GM19438 (cell line): ENCODE data around the gene CENPP.

Source experiments
- ATAC-seq: cut with Tn5 transposase; IDR thresholded peaks from one replicate; pipeline ENCODE4 v1.9.1; 2021; ENCODE audit warnings: low read depth; ENCODE audit not compliant: unreplicated experiment

CENPP gene

DNA sequence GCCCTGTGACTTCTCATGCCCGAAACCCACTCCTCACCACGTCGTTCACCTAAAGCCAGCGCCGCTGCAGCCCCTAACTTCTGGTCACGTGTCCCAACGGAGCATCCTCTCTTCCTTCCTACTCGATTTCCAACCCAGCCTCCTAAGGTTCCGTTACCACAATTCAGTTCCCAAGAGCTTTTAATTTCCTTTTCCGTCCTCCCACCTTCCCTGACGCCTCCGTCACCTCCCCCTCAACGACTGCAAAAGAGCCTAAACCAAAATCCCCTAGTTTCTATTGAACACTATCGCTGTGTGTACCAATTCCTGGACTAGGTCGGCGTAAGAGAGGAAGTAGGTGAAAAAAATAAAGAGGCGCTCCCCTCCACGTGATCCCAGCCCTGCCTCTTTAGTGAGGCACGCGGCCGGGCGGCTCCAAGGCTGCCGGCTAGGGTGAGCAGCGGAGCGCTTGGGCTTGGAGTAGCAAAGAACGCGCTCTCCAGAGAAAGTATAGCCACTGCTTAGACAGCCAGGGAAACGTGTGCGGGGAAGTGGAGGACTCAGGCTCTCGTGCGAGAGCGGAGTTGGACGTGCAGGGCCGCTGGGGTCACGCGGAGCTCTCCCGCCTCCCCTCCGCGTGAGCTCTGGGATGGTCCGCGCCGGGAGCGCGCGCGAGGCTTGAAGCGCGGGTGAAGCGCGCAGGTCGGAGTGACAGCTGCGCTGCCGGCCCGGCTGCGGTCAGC, at the start of gene CENPP, which contains the start of gene NOL8:
CENPP (plus strand) TSS at position 685 of the 722 bp plus-strand sequence.
NOL8 (minus strand) TSS at position 82 of the 722 bp plus-strand sequence. CDS start 1,189 bp downstream, outside the sequence.
- peak; percentile 92 for ATAC-seq

GRCh38 chr9:92276331-92277032, 49.3 kb upstream of the CENPP start:
- ATAC-seq, result no peak

DNA sequence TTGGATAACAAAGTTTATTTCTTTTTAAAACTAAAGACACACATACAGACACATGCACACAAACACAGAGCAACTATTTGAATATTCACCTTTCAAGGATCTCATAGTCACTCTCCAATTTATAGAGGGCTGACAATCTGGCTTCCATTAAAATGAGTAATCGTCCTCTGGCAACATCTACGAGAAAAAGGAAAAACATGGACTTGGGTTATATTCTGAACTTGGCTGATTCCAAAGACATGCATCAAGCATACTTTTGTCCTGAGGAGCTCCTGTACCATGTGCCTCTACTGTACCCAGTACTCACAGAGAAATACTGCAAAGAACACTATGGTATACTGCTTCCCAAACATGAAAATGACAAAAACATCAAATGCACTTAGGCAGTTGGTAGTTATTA, 47.6 kb upstream of the CENPP start:
- ATAC-seq, result no peak

- no peak for ATAC-seq
These were observed 46.5 kb upstream of the CENPP start for GRCh38 chr9:92279302-92279701.

DNA sequence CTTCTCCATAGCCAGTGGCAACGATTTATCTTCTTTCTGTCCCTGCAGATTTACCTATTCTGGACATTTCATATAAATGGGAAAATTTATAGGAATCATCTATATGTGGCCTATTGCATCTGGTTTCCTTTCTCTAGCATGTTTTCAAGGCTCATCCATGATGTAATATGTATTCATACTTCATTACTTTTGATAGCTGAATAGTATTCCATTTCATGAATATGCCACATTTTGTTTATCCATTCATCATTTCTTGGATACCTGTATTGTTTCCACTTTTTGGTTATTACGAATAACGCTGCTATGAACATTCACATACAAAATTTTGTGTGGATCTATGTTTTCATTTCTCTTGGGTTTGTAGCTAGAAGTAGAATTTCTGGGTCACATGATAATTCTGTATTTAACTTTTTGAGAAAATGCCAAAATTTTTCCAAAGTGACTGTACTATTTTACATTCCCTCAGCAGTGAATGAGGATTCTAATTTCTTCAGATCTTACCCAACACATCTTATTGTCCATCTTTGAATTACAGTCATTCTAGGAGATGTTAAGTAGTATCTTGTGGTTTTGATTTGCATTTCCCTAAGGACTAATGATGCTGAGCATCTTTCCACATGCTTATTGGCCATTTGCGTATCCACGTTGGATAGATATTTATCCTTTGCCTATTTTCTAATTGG, 35.9 kb upstream of the CENPP start:
- ATAC-seq, result no peak

DNA sequence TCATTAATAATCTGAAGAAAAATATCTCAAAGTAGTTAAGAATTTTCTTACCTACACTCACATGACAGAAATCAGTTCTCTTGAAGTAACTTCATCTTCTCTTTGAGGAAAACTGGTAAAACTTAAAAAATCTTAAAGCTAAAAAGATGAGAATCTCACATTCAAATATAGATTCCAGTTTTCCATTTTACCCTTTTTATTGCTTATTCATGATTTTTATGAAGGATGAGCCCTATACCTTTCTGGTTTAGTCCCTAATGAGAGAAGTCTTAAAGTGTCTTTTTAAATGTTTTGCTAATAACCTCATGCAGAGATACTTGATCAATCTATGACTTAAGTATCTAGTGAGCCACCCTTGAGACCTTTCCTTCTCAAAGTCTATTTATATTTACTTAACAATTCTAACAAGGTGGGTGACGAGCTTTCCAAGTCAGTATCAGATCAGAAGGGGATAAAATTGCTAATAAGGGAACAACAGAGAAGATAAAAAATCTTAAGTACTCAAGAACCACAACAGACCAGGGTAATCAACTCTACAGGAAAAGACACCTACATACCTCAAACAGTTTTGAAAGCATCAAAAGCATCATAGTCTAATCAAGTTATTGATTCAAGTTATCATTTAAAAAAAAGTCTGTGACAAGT, 34.8 kb upstream of the CENPP start:
- no peak for ATAC-seq

DNA sequence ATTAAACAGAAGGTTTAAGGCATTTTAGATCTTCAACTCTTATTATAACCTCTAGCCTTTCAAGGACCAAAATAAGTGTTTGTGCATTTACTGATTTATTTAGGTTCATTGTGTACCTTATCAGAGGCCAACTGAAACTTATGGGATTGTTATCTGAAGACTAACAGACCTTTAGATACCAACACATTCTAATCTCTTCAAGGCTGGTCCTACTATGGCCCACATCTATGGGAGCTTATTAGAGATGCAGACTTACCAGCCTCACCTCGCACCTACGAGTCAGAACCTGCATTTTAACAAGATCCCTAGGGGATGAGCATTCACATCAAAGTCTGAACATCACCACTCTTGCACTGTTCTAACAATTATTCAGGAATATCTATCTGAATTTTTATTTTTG, 34.2 kb upstream of the CENPP start:
- no peak for ATAC-seq

GRCh38 chr9:92292338-92293074, 33.2 kb upstream of the CENPP start:
- ATAC-seq, result no peak

DNA sequence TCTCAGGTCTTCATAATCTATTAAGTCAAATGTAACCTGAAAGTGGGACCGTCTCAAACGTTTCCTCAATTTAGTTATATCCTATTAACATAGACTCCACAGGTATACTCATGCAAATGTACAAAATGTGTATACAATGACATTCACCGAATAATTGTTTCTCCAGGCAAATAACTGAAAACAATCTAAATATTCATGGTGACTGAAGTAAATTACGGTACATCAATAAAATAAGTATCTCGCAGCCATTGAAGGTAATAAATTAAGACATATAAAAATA, 32.7 kb upstream of the CENPP start:
- no peak for ATAC-seq

- peak; percentile 86 for ATAC-seq
These were observed 32.1 kb upstream of the CENPP start, which contains the start of gene IARS1 for GRCh38 chr9:92293452-92294296. Gene IARS1 (minus strand): TSS chr9:92293697. CDS start chr9:92289419, 4,278 bp downstream.

GRCh38 chr9:92294297-92294676, 31.5 kb upstream of the CENPP start:
- no peak for ATAC-seq

DNA sequence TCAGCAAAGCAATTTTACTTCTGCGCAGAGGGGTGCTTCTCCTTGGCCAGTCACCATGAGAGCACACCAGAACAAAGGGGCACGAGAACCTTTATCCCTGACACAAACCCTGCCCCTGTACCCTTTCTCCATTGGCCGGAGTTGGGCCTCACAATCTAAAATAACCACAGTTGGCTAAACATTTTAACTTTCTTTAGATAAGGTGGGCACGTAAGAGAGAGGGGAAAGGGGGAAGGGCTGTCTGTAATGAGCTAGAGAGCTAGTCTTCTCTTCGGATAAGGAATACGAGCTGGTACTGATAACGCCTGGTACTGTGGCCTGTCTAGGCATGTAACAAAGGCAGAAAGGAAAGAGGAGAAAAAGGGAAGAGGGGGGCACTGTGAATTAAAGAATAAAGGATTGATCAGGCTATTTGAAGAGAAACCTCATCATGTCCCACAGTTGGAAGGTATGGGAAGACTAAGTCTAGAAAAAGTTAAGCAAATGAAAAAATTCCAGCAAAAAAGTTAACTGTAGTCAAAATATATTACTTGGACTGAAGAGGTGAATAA, 30.4 kb upstream of the CENPP start:
- no peak for ATAC-seq

DNA sequence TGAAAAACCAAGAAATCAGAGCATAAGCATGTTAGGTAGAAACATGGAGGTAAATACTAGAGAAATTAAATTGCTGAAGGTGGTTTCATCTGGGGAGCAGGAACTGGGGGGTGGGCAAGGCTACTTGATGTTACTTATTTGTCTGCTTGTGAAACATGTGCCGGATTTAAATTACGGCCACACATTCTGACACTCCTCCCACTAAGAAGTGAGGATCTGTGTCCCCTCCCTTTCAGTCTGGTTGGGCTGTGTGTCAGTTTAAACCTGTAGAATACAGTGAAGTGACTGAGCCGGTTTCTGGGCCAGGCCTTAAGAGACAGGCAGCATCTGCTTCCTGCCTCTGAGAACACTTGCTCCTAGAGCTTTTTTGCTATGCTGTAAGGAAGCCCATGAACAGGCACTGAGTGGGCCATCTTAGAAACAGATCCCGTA, 29.9 kb upstream of the CENPP start:
- no peak for ATAC-seq

- no peak for ATAC-seq
These were observed 28.1 kb upstream of the CENPP start for GRCh38 chr9:92297611-92298010.

GRCh38 chr9:92298036-92298435, 27.7 kb upstream of the CENPP start:
- no peak for ATAC-seq

DNA sequence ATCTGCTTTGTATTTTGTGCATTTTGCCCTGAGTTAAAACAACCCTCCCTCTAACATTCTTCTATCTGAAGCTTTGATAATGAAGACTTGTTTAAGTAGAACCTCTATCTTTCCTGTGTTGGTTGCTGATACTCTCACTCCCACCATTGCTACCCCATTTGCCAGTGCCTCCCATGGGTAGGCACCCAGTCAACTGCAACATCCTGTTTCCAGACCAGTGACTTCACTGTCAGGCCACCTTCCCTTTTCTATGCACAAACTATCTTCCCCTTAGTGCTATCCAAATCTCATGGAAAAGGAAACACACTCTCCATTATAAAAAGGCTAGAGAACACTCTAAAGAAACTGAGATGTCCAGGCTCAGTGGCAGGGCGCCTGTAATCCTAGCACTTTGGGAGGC, 26.6 kb upstream of the CENPP start:
- no peak for ATAC-seq

DNA sequence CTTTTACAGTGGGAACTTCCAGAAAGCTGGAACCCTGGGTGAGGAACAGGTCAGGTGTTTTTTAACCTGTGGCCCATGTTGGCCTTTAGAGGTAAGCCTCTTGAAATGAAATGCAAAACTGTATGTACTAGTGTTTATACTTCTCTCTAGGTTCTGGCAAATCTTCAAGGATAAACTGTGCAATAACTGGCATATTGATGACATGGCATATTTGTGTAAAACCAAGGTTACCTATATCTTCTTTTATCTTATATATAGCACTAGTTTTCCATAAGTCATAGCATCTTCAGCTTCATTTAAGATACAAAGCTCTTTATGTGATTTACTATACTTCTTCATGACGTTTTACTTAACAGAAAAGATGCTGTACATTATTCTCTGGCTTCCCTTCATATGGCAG, 24.8 kb upstream of the CENPP start:
- no peak for ATAC-seq

GRCh38 chr9:92308893-92309292, 16.9 kb upstream of the CENPP start:
- no peak for ATAC-seq

- ATAC-seq, result no peak
These were observed 15.2 kb upstream of the CENPP start for GRCh38 chr9:92310562-92310961.
